Measurements from ENCODE around the gene TRPV3.

DNA sequence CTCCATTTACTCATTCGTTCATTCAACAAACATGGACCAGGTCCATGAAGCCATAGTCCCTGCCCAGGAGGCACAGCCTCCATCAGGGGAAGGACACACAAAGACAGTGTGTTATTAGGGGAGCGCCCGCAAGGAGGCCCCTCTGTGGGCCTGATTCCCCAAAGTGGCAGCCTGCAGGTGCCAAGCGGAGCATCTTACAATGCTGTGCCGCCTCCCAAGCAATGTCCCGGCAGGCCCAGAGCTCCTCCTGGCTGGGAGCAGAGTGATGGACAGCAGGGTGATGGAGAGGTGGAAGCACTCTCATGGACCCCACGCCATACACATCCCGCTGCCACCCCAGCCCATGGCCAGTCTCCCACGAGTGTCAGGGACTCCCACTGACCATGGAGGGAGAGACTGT, 25.8 kb upstream of the TRPV3 start:
- TF ChIP-seq, protein P1, sequence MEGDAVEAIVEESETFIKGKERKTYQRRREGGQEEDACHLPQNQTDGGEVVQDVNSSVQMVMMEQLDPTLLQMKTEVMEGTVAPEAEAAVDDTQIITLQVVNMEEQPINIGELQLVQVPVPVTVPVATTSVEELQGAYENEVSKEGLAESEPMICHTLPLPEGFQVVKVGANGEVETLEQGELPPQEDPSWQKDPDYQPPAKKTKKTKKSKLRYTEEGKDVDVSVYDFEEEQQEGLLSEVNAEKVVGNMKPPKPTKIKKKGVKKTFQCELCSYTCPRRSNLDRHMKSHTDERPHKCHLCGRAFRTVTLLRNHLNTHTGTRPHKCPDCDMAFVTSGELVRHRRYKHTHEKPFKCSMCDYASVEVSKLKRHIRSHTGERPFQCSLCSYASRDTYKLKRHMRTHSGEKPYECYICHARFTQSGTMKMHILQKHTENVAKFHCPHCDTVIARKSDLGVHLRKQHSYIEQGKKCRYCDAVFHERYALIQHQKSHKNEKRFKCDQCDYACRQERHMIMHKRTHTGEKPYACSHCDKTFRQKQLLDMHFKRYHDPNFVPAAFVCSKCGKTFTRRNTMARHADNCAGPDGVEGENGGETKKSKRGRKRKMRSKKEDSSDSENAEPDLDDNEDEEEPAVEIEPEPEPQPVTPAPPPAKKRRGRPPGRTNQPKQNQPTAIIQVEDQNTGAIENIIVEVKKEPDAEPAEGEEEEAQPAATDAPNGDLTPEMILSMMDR (IDR thresholded peaks at IDR 0.05; ENCODE audit: low read depth, low read length, missing input control): no peak
- TF ChIP-seq JUND (IDR thresholded peaks at IDR 0.05) (no peak), FOXA1 (IDR thresholded peaks at IDR 0.05) (no peak), RAD21 (IDR thresholded peaks at IDR 0.05) (no peak), GABPA (IDR thresholded peaks at IDR 0.05 in 1 of 2, conservative IDR thresholded peaks at IDR 0.05 in 1 of 2) (no peak), ATF3 (IDR thresholded peaks at IDR 0.05) (no peak), SP1 (IDR thresholded peaks at IDR 0.05) (no peak), TAF1 (conservative IDR thresholded peaks at IDR 0.05) (no peak), RXRA (IDR thresholded peaks at IDR 0.05) (no peak), HNF4A (conservative IDR thresholded peaks at IDR 0.05) (no peak), NR2F2 (IDR thresholded peaks at IDR 0.05) (no peak), YY1 (IDR thresholded peaks at IDR 0.05) (no peak)
- TF ChIP-seq, protein P2, sequence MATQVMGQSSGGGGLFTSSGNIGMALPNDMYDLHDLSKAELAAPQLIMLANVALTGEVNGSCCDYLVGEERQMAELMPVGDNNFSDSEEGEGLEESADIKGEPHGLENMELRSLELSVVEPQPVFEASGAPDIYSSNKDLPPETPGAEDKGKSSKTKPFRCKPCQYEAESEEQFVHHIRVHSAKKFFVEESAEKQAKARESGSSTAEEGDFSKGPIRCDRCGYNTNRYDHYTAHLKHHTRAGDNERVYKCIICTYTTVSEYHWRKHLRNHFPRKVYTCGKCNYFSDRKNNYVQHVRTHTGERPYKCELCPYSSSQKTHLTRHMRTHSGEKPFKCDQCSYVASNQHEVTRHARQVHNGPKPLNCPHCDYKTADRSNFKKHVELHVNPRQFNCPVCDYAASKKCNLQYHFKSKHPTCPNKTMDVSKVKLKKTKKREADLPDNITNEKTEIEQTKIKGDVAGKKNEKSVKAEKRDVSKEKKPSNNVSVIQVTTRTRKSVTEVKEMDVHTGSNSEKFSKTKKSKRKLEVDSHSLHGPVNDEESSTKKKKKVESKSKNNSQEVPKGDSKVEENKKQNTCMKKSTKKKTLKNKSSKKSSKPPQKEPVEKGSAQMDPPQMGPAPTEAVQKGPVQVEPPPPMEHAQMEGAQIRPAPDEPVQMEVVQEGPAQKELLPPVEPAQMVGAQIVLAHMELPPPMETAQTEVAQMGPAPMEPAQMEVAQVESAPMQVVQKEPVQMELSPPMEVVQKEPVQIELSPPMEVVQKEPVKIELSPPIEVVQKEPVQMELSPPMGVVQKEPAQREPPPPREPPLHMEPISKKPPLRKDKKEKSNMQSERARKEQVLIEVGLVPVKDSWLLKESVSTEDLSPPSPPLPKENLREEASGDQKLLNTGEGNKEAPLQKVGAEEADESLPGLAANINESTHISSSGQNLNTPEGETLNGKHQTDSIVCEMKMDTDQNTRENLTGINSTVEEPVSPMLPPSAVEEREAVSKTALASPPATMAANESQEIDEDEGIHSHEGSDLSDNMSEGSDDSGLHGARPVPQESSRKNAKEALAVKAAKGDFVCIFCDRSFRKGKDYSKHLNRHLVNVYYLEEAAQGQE (IDR thresholded peaks at IDR 0.05): no peak
- TF ChIP-seq, protein P3, sequence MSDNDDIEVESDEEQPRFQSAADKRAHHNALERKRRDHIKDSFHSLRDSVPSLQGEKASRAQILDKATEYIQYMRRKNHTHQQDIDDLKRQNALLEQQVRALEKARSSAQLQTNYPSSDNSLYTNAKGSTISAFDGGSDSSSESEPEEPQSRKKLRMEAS (IDR thresholded peaks at IDR 0.05): no peak
